PC-3 (cell line): ENCODE data around the gene SP1.

Source experiments
- EZH2 ChIP-seq: fragments of 300-600 bp; sonication (generic); IDR thresholded peaks from one replicate; pipeline ENCODE4 v1.6.1; 2017; ENCODE audit warnings: antibody characterized with exemption, mild to moderate bottlenecking, low read length; ENCODE audit not compliant: unreplicated experiment
- EZH2phosphoT487 ChIP-seq: fragments of 300-600 bp; sonication (generic); IDR thresholded peaks from 2 replicates; pipeline ENCODE4 v1.6.1; 2018; ENCODE audit warnings: mild to moderate bottlenecking, antibody characterized with exemption, low read length, borderline replicate concordance
- TF ChIP-seq, protein P1 (sequence below): fragments of 300-600 bp; sonication (generic); conservative IDR thresholded peaks from 2 replicates; pipeline ENCODE4 v1.5.1; 2017; ENCODE audit warnings: antibody characterized with exemption, low read depth, mild to moderate bottlenecking, low read length

DNA sequence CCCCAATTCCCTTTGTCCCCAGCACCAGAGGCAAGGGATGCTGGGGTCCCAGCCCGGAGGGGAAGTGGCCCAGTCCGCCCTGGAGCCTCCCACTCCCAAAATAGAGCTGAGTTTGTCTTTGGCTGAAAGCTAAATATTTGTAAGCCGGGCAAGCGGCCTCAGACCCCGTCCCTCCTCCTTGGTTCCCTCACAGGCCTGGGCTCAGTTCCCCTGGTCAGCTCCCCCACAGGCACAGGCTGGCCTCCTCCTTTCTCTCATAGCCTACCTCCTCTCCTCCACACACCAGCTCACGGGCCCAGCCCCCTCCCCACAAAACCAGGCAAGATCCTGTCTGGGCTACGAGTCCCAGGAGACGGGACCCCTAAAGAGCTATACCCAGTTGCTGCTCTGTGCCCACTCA is 45.2 kb upstream of the SP1 start:
- TF ChIP-seq, protein P1, sequence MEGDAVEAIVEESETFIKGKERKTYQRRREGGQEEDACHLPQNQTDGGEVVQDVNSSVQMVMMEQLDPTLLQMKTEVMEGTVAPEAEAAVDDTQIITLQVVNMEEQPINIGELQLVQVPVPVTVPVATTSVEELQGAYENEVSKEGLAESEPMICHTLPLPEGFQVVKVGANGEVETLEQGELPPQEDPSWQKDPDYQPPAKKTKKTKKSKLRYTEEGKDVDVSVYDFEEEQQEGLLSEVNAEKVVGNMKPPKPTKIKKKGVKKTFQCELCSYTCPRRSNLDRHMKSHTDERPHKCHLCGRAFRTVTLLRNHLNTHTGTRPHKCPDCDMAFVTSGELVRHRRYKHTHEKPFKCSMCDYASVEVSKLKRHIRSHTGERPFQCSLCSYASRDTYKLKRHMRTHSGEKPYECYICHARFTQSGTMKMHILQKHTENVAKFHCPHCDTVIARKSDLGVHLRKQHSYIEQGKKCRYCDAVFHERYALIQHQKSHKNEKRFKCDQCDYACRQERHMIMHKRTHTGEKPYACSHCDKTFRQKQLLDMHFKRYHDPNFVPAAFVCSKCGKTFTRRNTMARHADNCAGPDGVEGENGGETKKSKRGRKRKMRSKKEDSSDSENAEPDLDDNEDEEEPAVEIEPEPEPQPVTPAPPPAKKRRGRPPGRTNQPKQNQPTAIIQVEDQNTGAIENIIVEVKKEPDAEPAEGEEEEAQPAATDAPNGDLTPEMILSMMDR: no peak
- TF ChIP-seq EZH2 (no peak), EZH2phosphoT487 (no peak)
